ENCODE results near the gene PHETA1. TPM values are rescaled to one million over a fixed set of nuclear protein-coding genes. Genes with fewer than 3 reads are reported as not detected.

Gene PHETA1
- total RNA-seq, 1 experiment from 2014 or later, result 12.4 TPM

- TF ChIP-seq, protein P1, sequence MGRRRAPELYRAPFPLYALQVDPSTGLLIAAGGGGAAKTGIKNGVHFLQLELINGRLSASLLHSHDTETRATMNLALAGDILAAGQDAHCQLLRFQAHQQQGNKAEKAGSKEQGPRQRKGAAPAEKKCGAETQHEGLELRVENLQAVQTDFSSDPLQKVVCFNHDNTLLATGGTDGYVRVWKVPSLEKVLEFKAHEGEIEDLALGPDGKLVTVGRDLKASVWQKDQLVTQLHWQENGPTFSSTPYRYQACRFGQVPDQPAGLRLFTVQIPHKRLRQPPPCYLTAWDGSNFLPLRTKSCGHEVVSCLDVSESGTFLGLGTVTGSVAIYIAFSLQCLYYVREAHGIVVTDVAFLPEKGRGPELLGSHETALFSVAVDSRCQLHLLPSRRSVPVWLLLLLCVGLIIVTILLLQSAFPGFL (CRISPR knock-in tag; IDR thresholded peaks at IDR 0.05; ENCODE audit: borderline replicate concordance), result no peak
- TF ChIP-seq, protein P2, sequence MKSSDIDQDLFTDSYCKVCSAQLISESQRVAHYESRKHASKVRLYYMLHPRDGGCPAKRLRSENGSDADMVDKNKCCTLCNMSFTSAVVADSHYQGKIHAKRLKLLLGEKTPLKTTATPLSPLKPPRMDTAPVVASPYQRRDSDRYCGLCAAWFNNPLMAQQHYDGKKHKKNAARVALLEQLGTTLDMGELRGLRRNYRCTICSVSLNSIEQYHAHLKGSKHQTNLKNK (CRISPR knock-in tag; IDR thresholded peaks at IDR 0.05), result no peak
- TF ChIP-seq FOXP1 (CRISPR knock-in tag; IDR thresholded peaks at IDR 0.05; ENCODE audit: borderline replicate concordance) (no peak), SOX15 (CRISPR knock-in tag; IDR thresholded peaks at IDR 0.05) (no peak), ZNF532 (CRISPR knock-in tag; IDR thresholded peaks at IDR 0.05; ENCODE audit: borderline replicate concordance) (no peak)
- TF ChIP-seq, protein P3, sequence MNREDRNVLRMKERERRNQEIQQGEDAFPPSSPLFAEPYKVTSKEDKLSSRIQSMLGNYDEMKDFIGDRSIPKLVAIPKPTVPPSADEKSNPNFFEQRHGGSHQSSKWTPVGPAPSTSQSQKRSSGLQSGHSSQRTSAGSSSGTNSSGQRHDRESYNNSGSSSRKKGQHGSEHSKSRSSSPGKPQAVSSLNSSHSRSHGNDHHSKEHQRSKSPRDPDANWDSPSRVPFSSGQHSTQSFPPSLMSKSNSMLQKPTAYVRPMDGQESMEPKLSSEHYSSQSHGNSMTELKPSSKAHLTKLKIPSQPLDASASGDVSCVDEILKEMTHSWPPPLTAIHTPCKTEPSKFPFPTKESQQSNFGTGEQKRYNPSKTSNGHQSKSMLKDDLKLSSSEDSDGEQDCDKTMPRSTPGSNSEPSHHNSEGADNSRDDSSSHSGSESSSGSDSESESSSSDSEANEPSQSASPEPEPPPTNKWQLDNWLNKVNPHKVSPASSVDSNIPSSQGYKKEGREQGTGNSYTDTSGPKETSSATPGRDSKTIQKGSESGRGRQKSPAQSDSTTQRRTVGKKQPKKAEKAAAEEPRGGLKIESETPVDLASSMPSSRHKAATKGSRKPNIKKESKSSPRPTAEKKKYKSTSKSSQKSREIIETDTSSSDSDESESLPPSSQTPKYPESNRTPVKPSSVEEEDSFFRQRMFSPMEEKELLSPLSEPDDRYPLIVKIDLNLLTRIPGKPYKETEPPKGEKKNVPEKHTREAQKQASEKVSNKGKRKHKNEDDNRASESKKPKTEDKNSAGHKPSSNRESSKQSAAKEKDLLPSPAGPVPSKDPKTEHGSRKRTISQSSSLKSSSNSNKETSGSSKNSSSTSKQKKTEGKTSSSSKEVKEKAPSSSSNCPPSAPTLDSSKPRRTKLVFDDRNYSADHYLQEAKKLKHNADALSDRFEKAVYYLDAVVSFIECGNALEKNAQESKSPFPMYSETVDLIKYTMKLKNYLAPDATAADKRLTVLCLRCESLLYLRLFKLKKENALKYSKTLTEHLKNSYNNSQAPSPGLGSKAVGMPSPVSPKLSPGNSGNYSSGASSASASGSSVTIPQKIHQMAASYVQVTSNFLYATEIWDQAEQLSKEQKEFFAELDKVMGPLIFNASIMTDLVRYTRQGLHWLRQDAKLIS (CRISPR knock-in tag; IDR thresholded peaks at IDR 0.05; ENCODE audit: borderline replicate concordance), result no peak
- TF ChIP-seq, protein P4, sequence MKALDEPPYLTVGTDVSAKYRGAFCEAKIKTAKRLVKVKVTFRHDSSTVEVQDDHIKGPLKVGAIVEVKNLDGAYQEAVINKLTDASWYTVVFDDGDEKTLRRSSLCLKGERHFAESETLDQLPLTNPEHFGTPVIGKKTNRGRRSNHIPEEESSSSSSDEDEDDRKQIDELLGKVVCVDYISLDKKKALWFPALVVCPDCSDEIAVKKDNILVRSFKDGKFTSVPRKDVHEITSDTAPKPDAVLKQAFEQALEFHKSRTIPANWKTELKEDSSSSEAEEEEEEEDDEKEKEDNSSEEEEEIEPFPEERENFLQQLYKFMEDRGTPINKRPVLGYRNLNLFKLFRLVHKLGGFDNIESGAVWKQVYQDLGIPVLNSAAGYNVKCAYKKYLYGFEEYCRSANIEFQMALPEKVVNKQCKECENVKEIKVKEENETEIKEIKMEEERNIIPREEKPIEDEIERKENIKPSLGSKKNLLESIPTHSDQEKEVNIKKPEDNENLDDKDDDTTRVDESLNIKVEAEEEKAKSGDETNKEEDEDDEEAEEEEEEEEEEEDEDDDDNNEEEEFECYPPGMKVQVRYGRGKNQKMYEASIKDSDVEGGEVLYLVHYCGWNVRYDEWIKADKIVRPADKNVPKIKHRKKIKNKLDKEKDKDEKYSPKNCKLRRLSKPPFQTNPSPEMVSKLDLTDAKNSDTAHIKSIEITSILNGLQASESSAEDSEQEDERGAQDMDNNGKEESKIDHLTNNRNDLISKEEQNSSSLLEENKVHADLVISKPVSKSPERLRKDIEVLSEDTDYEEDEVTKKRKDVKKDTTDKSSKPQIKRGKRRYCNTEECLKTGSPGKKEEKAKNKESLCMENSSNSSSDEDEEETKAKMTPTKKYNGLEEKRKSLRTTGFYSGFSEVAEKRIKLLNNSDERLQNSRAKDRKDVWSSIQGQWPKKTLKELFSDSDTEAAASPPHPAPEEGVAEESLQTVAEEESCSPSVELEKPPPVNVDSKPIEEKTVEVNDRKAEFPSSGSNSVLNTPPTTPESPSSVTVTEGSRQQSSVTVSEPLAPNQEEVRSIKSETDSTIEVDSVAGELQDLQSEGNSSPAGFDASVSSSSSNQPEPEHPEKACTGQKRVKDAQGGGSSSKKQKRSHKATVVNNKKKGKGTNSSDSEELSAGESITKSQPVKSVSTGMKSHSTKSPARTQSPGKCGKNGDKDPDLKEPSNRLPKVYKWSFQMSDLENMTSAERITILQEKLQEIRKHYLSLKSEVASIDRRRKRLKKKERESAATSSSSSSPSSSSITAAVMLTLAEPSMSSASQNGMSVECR (CRISPR knock-in tag; IDR thresholded peaks at IDR 0.05; ENCODE audit: borderline replicate concordance), result no peak
- TF ChIP-seq, protein P5, sequence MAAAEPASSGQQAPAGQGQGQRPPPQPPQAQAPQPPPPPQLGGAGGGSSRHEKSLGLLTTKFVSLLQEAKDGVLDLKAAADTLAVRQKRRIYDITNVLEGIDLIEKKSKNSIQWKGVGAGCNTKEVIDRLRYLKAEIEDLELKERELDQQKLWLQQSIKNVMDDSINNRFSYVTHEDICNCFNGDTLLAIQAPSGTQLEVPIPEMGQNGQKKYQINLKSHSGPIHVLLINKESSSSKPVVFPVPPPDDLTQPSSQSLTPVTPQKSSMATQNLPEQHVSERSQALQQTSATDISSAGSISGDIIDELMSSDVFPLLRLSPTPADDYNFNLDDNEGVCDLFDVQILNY (CRISPR knock-in tag; IDR thresholded peaks at IDR 0.05), result no peak
These were observed 19.0 kb downstream of the PHETA1 start (continued) for GRCh38 chr12:111349748-111350520.

Data from WTC11 (cell line).